Stimulated activated CD4-positive, alpha-beta T cell treated with anti-CD3 and anti-CD28 coated beads, Interleukin-1b, Interleukin-23, amount 100 ng/mL, for 48 hours (primary cell): ENCODE results near the gene CHST3.
A peak's percentile ranks its signal among the peaks of the same experiment; 100 is the strongest.
"Not testable (repeated sequence)": the region's sequence is repeated elsewhere in the genome, so short reads cannot be mapped to it uniquely, and the experiment has no call there.

Experiments used
- DNase-seq: peaks from one replicate; pipeline ENCODE4 v3.0.0-alpha.2; 2020

CHST3 gene

GRCh38 chr10:71950683-71951082 lies 13.5 kb upstream of the CHST3 start:
- DNase-seq: no peak

- DNase-seq: no peak
Observed at GRCh38 chr10:71952745-71953144, 11.4 kb upstream of the CHST3 start.

GRCh38 chr10:71957546-71958275 lies 6.5 kb upstream of the CHST3 start:
- no peak for DNase-seq

GRCh38 chr10:71959526-71959925 lies 4.7 kb upstream of the CHST3 start:
- no peak for DNase-seq

- no peak for DNase-seq
Observed at GRCh38 chr10:71961831-71962230, 2.4 kb upstream of the CHST3 start.

GRCh38 chr10:71962901-71963300 lies 1.3 kb upstream of the CHST3 start:
- DNase-seq: no peak

- no peak for DNase-seq
Observed at GRCh38 chr10:71963351-71964097, 671 bp upstream of the CHST3 start.

- DNase-seq: peak; percentile 57
Observed at GRCh38 chr10:71964743-71965515, 734 bp downstream of the CHST3 start.

- no peak for DNase-seq
Observed at GRCh38 chr10:71965623-71966022, 1.4 kb downstream of the CHST3 start.

- no peak for DNase-seq
Observed at GRCh38 chr10:71966046-71967004, 2.1 kb downstream of the CHST3 start.

GRCh38 chr10:71967958-71968357 lies 3.8 kb downstream of the CHST3 start:
- not testable (repeated sequence) for DNase-seq

GRCh38 chr10:71968553-71969474 lies 4.6 kb downstream of the CHST3 start:
- DNase-seq: no peak

- no peak for DNase-seq
Observed at GRCh38 chr10:71969929-71970328, 5.7 kb downstream of the CHST3 start.

- DNase-seq: no peak
Observed at GRCh38 chr10:71970331-71970730, 6.1 kb downstream of the CHST3 start.

- DNase-seq: no peak
Observed at GRCh38 chr10:71970869-71971268, 6.7 kb downstream of the CHST3 start.

- no peak for DNase-seq
Observed at GRCh38 chr10:71971311-71971731, 7.1 kb downstream of the CHST3 start.

GRCh38 chr10:71971769-71972555 lies 7.8 kb downstream of the CHST3 start:
- no peak for DNase-seq

- no peak for DNase-seq
Observed at GRCh38 chr10:71972746-71973695, 8.8 kb downstream of the CHST3 start.
